ENCODE data around the gene SOCS4.
"Not testable (repeated sequence)": the region's sequence is repeated elsewhere in the genome, so short reads cannot be mapped to it uniquely, and the experiment has no call there.

Gene SOCS4

DNA sequence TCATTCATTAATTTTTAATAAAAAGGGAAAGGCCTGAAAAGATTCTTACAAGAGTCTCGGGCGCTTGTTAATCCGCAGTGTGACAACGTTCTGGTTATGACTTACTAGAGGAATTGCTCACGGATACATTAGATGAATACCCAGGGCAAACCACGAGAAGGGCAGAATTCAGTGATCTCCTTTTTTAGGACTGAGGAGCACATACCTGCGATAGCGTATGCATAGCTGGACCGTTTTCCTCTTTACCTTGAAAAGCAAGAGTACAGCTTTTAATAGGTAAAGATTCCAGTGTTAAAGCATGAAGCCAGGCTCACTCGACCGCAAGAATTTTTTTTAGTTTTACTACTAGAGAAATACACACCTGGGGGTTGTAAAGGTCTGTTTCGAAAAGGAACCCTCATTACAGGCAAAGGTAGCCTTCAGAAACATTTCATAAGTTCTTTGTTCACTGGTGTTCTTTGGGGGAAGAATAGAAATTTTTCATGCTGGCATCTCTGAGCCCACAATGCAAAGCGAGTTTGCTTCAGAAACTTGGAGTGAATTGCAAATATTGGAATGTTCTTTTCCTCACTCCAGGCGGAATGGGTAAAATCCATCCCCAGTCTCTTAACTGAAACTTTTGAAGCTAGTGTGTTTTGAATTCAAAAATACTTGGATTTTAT lies 25.4 kb downstream of the SOCS4 start:
- DNase-seq, result peak in 1 of 2 experiments; percentile 36

DNA sequence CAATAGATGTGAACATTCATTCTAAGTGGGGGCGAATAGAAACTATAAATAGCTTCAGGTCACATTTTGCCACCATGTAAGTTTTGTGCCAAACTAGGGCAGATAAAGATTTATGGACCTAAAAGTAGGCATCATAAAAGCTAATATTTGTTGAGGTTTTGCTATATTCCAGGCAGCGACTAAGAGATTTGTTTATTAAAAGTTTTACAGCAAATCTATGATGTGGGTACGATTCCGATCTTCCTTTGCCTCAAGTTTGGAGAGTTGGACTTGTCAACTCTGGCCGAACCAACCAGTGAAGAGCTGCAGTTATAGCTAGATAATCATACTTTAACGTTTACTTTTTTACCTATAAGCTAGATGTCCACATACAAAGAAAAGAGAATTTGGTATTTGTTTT lies 26.0 kb downstream of the SOCS4 start:
- DNase-seq, result no peak

DNA sequence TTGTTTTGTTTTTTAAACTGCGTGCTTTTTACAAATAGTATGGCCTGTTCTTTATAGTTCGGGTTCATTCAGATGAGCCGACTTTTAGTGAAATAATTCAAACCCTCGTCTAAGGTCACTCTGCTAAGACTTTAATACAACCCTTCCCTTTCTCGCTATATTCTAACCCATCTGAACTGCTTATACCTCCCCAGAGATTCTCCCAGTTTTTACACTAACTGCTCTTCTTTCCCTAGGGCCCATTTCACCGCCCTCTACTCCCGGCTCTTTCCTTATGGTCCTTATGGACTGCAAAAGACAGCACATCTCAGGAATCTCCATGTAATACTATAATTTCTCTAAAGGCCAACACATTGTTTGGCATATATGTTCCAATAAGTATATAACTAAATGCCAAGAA lies 26.5 kb downstream of the SOCS4 start:
- no peak for DNase-seq

DNA sequence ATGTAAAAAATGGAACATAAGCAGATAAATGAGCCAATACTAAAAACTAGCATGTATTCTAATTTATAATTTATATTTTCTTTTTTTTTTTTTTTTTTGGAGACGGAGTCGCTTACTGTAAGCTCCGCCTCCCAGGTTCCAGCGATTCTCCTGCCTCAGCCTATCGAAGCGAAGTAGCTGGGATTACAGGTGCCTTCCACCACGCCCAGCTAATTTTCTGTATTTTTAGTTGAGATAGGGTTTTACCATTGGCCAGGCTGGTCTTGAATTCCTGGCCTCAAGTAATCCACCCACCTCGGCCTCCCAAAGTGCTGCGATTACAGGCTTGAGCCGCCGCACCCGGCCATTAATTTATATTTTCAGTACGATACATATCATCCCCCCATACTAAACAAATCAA lies 27.1 kb downstream of the SOCS4 start:
- DNase-seq, result no peak

DNA sequence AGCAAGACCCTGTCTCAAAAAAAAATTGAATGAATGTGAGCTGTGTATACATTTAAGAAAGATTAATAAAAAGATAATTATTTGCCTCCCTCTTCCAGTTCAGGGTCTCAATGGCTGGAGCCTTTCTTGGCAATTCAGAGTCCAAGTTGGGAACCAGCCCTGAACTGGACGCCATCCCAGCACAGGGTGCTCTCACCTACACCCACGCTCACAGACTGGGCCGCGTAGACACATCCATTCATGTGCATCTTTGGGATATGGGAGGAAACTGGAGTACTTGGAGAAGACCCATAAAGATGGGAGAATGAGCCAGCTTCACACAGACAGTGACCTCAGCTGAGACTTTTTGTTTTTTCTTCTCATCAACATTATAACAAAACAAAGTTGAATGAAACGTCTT lies 30.9 kb downstream of the SOCS4 start:
- no peak for DNase-seq

DNA sequence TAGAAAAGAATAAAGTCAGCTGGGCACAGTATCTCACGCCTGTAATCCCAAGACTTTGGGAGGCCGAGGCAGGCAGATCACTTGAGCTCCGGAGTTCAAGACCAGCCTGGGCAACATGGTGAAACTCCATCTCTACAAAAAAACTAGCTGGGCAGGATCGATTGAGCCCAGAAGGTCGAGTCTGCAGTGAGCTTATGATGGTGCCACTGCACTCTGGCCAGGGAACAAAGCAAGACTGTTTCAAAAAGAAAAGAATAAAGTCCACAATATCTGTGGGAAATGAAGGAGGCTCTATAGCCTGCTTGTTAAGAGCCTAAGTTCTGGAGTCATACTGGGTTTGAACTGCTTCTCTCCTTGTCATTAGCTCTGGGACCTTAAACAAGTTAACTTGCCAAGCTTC lies 32.3 kb downstream of the SOCS4 start:
- no peak for DNase-seq

DNA sequence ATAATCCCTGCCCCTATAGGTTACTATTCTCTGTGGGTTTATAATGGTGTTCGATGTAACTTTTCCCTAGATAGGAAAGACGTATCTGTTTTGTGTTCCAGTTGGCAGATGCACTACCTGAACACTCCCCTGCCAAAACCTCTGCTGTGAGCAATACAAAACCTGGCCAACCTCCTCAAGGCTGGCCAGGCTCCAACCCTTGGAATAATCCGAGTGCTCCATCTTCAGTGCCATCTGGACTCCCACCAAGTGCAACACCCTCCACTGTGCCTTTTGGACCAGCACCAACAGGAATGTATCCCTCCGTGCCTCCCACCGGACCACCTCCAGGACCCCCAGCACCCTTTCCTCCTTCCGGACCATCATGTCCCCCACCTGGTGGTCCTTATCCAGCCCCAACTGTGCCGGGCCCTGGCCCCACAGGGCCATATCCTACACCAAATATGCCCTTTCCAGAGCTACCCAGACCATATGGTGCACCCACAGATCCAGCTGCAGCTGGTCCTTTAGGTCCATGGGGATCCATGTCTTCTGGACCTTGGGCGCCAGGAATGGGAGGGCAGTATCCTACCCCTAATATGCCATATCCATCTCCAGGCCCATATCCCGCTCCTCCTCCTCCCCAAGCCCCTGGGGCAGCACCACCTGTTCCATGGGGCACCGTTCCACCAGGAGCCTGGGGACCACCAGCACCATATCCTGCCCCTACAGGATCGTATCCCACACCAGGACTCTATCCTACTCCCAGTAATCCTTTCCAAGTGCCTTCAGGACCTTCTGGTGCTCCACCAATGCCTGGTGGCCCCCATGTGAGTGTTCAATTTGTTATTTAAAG lies 35.7 kb downstream of the SOCS4 start:
- DNase-seq, result no peak

DNA sequence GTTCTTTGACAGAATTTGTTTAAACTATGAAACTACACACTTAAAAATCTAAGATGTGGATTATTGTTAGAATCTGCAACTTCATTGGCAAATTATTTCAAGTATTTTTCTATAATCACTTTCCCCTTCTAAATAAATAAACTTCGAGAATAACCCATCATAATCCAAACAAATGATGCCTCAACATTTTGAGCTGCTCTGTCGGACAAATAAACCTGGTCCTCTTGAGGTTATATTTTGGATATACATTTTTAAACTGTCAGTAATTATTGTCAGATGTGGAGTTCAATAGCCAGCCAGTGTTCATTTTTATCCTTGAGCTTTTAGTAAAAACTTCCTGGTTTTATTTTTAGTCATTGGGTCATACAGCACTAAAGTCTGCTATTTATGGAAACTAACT lies 37.9 kb downstream of the SOCS4 start:
- not testable (repeated sequence) for DNase-seq

DNA sequence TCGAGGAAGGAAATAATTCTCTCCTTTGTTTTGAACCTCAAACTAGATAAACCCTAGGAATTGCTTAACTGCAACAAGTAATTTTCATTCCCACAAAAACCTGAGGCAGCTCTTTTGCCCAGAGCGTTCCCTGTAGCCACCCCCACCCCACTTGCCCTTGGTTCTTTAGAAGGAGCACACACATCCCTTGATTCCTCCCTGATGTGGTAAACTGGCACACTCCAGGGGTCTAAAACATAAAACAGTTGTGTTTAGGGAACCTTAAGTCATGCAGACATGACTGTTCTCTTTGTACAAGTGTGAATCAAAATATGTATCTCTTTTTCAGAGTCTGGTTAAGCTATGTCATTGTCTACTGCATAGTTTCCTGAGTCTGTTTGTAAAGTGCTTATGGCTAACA lies 38.4 kb downstream of the SOCS4 start:
- DNase-seq, result no peak

DNA sequence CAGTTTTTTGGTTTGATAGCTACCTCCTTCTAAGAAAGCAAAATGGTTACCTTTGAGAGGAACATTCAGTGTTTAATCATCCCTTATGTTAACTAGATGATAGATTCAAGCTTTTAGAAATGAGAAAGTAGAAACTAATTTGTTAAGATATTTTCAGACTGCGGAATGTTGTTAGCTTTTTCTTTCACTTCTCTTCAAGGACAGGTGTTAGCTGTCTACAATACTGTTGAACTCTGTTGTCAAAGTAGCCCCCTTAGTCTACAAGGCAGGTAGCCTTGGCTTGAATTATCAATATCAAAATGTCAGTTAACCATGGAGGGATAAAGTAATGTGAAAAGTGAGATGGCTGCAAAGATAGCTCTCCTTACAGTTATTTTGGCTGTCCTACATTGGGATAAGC lies 39.2 kb downstream of the SOCS4 start:
- no peak for DNase-seq

DNA sequence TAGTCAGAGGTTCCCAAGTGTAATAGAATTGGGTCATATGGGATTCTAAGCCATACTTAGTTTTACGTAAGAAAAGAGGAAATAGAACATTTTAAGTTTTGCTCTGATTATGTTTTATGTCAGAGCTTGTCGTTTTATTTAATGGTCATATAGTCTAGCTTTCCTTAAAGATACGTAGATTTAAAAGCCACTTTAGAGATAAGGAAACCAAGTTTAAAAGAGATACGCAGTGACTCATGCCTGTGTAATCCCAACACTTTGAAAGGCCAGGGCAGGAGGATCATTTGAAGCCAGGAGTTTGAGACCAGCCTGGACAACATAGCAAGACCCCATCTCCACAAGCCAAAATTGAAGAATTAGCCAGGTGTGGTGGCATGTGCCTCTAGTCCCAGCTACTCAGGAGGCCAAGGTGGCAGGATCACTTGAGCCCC lies 44.0 kb downstream of the SOCS4 start:
- DNase-seq, result no peak

DNA sequence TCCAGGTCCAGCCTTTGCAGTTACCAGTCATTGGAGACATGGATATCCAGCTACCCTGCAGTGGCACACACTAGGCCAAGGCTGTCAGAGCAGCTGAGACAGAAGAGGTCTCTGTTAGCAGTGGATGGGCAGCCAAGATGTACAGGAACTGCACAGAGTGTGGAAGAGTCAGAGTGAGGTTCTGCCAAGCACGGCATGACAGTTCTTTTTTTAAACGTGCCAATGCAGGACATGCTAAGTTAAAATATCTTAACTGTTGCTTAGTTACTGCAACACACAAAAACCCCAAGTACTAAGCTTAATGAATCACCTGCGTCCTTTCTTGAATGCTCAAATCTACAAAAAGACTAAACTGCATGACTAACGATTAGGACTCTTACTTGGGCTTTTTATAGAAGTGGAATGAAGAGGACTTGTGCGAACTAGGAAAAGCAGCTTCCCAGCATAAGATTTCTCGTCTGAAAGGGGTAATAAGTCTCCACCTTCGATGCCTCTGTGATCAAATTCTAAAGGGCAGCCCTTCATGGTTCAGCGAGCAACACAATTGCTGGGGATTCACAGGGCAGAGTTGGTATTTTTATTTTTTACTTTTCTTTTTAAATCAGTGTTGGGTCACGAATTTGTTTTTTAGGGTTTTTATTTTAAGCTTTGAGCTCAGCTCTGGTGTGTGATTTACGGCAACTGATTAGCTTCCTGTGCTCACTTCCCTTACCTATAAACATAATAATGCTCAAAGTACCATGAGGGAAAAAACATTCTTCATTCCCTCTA lies 45.0 kb downstream of the SOCS4 start:
- DNase-seq, result no peak

DNA sequence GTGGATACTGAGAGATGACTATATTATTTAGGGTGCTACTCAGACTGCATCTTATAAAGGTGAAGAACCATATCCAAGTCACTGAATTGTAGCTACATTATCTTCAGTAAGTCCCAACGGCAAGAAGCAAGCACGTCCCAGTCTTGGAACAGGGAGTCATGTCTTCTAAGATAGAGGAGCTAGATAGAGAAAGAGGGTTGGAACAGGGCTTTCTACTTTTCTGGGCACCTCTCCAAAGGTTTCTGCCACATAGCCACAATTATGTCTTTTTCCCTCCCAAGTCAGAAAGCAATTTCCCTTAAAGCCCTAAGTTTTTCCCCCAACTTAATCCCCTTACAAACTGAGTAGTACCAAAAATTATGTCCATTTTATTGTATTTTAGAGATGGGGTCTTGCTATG lies 46.8 kb downstream of the SOCS4 start:
- peak; percentile 17 to 23 for DNase-seq

DNA sequence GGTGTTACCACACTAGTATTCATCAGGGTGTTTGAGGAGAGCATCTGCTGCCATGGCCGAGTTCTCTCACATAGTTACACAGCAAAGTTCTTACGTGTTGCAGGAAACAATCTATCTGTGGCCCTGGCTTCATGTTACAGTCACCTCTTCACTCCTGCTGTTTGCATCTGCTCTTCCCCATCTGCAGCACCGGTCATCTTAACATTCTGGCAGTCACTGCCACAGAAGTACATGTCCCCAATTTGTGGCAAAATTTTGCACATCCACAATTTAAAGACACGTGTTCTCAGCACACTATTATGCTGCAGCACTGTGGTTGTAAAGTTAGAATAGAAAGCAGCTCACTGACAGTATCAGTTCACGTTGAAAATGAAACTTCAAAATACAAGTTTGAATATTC lies 47.6 kb downstream of the SOCS4 start:
- peak in 1 of 2 experiments; percentile 21 for DNase-seq

DNA sequence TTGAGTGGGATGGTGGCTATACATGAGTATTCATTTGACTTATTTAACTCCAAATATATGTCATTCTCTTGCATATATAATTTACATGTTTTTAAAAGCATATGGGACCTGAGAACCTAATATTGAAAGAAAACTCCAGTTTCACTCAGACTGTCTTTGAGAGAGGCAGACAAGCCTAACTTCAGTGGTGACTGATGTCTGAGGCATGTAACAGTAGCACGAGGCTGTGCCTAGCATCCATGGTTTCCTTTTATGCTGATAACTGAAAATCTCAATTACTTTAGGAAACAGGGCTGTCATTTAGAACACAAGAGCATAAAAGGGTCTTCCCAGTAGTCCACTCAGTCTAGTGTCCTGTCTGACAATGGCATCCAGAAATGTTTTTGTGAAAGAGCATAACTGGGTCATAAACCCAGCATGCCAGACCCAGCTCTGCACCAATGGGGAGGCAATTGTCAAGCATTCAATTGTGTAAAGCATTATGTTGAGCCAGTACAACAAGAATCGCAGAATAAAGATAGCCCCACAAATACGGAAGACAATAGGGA lies 48.7 kb downstream of the SOCS4 start:
- no peak for DNase-seq

DNA sequence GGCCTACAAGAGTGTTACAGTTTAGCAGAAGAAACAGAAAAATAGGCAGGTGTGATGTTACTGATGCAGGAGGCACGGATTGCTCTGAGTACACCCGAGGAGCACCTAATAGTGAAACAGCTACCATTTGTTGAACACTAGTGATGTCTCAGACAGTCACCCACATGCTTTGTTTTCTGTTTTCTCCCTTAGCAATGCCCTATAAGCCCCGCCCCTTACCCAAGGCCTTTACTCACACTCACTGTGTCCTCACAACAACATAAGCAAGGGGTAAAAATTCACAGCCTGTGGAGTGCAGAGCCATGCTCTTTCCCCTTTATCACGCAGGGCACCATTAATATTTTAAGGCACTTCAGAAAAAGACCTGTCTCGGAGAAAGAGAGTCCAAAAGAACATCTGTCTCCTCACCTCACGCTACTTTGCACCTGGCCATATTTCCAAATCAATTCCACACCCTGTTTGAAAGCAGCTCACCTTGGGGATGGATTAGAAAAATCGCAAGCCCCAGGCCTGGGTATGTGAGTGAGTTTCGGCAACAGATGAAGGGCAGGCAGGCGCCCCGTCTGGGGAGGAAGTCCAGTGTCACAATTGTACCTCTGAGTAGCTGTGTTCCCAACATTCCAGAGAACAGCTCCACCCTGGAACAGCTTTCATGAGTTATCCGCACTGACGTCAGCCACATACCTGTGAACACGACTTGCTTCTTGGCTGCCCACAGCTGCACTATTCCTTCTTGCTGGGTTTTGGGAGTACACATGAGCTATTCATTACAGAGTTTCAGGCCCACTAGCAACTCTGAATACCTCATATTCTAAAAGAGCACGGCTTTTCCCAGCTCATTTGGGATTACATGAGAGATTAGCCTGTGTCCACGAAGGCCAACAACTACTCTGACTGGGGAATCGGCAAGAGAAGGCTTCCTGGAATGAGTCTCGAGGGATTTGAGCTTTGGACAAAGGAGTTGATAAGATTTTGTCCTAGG lies 50.4 kb downstream of the SOCS4 start:
- DNase-seq, result no peak

DNA sequence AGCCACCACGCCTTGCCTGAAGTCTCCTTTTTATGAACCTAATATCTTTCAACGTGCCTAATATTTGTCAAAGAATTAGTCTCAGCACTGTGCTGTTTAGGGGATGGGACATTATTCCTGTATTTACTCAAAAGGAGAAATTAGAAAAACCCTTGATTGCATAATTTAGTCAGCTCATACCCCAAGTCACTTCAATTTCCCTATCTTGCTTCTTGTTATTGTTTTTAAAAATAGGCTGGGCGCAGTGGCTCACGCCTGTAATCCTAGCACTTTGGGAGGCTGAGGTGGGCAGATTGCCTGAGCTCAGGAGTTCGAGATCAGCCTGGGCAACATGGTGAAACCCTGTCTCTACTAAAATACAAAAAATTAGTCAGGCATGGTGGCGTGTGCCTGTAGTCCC lies 52.9 kb downstream of the SOCS4 start:
- not testable (repeated sequence) for DNase-seq

DNA sequence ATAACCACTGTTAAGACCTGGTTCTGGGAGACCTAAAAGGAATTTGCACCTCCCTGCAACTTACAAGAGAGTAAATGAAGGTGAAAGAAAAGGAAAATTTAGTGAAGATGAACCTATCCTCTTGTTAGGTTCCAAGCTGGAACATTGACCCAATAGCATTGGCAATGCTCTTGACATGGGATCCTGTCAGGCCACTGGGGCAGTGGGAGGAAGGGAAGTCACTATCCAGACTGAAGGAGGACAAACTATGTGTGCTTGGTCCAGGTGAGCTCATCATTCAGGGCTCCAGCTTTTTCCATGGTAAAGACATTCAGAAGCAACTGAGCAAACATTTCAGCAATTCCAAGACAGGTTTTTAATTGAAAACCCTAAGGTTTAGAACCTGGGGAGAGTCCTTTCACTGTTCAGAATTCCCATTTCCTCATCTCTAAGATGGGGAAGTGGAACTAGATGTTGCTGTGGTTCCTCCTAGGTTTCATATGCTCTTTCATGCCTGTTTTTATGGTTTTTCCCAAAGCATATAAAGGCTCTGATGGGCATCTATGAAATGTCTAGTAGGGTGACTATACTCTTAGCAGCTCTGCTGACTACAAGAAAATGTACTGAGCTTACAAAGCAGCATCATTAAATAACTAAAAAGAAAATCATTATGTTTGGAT lies 57.5 kb downstream of the SOCS4 start:
- no peak for DNase-seq

DNA sequence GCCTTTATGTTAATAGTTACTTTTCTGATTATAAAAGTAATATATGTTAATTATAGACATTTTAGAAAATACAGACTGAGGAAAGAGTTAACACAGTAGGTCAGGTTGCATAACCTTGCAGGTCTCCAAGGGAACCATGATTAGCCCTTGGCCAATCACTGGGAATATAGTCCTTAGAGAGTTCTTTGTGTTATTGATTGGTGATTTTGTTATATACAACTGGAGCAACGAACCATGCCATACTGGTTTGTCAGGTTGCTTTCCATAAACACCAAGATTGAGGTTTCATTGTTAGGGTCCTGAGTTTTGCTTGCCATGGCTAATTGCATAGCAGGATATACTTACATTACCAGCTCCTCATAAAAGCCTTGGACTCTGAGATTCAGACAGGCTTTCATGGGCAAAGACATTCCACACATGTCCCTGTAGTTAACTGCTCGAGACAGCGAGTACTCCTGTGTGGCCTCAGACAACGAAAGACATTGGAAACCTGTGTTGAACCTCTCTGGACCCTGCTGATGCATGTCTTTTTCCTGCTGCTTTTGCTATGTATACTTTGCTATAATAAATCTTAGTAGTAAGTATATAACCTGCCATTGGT lies 58.1 kb downstream of the SOCS4 start:
- no peak for DNase-seq

DNA sequence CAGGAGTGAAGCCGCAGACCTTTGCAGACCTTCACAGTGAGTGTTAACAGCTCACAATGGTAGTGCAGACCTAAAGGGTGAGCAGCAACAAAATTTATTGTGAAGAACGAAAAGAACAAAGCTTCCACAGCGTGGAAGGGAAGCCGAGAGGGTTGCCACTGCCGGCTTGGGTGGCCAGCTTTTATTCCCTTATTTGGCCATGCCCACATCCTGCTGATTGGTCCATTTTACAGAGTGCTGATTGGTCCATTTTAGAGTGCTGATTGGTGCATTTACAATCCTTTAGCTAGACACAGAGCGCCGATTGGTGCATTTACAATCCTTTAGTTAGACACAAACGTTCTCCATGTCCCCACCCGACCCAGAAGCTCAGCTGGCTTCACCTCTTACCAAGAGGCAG lies 59.9 kb downstream of the SOCS4 start:
- no peak for DNase-seq

DNA sequence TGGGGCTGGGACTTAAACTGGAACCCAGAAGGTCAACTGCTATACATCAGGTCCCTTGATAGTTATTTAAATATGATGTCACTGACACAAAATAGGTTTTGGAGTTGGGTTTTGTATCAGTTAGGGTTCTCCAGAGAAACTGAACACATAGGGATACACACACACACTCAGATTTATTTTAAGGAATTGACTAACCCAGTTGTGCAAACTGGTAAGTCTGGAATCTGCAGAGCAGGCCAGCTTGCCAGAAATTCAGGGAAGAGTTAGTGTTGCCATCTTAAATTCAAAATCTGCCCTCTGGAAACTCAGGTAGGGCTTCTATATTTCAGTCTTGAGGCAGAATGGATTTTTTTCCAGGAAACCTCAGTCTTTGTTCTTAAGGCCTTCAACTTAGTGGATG lies 61.3 kb downstream of the SOCS4 start:
- DNase-seq, result no peak
